Fibroblast of skin of abdomen (primary cell): Measurements from ENCODE around the gene DSCAM.
"Not testable (repeated sequence)": the region's sequence is repeated elsewhere in the genome, so short reads cannot be mapped to it uniquely, and the experiment has no call there.

ENCODE experiments used
- DNase-seq: peaks from one replicate; pipeline ENCODE4 v3.0.0-alpha.2; 2013

The DSCAM gene

GRCh38 chr21:40215941-40216340 lies 631.0 kb downstream of the DSCAM start:
- DNase-seq = no peak

GRCh38 chr21:40210251-40210650 lies 636.7 kb downstream of the DSCAM start:
- DNase-seq = no peak

DNA sequence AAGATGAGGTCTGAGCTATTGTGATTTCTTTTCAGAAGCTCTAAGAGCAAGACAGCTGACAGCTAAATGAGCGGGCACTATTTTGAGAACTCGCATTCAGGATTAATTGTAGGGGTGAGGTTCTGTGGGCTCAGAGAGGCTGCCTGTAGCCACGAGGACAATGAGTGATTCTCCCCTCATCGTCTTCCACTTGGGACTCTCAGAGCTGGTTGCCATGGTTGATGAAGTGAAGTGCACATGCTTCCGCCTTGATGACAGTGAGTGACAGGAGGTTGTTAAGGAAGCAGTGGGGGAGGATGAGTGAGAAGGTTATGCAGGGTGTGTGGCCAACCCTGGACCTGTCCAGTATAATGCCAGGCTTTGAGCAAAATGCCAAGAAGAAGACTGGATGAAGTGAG lies 638.0 kb downstream of the DSCAM start:
- DNase-seq = no peak

DNA sequence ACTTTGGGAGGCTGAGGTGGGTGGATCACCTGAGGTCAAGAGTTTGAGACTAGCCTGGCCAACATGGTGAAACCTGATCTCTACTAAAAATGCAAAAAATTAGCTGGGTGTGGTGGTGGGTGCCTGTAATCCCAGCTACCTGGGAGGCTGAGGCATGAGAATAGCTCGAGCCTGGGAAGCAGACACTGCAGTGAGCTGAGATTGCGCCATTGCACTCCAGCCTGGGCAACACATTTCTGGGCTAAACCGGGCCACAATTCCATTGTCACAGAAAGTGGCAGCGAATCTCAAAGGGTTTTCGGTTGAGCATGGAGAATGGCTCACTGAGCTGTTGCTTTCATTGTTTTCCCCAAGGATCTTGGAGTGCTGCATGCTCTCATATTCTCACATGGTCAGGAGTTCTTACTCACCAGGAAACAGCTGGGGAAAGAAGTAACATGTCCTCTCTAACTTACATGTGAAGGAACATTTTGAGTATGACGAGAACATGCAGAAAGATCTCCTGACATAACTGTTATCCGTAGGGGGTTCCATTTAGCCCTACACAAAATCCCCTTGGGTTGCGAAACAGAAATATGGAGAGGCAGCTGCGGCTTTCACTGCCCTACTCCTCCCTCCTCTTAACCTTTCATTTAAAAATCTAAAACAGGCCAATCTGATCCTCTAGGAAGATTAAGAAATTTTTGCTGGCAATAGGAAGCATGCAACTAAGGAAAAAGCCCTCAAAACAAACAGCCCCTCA lies 638.6 kb downstream of the DSCAM start:
- no peak for DNase-seq

DNA sequence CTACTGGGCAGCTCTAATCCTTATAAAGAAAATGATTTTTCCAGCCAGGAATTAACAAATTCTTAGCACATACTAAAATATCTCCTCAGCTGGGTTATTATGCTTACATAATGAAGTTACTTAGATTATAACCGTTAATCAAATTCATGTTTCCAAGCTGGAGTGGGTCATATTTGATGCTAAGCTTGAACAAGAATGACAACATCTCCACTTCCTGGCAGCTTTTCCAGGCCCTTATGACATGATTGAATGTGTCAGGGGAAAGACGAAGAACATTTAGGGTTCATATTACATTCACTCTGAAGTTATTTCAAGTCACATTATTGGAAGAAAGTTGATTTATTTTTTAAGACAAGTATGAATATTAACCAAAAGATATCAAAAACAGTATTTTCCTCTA lies 646.0 kb downstream of the DSCAM start:
- peak; percentile 48 for DNase-seq

DNA sequence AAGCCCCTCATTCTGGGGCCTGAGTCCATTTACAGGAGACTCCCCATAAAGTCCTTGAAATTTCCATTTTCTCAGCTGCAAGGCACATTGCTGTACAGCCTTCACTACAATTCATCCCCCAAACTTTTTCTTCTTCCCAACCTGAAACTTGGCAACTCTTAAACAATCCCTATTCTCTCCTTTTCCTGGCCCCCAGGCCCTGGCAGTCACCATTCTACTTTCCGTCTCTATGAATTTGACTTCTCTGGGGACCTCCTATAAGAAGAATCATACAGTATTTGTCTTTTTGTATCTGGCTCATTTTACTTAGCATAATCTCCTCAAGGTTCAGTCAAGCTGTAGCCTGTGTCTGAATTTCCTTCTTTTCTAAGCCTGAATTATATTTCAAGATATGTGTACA lies 646.8 kb downstream of the DSCAM start:
- DNase-seq = no peak

DNA sequence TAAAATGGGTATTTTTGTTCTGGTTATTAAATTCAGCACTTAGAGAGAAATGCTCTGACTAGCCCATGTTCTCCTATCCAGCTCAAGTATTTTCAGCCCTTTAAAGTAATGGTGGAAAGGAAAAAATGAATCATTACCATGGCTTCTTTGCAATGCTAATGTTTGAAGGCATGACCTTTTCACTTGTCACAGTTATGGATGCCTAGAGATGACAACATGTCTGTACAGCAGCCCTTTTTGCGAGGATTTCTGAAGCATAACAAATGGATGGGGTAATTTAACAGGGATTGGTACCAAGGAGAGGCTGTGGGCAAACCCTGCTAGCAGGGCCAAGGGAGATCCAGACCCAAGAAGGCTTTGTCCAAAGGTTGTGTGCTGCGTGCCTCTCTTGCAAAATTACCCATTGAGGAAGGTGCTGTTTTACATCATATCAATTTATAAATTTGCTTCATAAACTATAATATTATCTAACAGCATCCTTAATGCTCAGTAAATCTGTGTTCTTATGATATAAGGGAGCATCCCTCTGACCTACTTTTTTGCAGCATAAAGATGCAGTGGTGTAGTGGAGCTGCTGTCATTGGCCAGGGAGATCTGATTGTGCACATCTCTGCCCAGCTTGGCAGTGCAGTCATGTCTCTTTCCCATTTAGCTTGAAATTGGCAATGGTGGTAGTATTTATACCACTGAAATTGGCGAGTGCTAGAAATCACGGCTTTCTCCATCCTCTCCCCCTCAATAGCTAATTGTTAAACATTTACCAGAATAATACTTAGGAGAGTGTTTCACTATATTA lies 652.6 kb downstream of the DSCAM start:
- DNase-seq = no peak

DNA sequence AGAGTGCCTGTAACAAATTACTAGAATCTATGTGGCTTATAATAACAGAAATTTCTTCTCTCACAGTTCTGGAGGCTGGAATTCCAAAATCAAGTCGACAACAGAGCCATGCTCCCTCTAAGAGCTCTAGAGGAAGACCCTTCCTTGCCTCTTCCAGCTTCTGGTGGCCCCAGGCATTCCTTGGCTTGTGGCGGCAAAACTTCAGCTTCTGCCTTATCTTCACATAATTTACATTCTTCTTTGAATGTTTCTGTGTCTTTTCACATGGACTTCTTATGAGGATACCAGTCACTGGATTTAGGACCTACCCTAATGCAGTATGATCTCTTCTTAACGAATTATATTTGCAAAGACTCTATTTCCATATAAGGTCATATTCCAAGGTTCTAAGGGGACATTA lies 655.3 kb downstream of the DSCAM start:
- DNase-seq = no peak

DNA sequence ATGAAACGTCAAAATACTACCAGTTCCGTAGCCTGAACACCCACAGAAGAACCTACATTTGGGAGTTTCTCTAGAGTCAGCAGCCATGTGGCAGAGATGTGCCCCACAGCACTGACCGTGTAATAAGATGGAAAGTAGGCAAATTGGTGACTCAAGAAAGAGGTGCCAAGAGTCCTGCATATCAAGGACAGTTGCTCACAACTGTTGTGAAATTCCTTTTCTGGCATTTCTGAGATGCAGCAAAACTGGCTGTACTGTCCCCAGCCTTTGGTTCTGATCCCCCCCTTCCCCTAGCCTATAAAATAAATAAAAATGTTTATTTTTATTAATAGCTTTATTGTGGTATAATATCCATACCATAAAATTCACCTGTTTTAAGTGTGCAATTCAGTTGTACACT lies 655.8 kb downstream of the DSCAM start:
- DNase-seq = no peak

DNA sequence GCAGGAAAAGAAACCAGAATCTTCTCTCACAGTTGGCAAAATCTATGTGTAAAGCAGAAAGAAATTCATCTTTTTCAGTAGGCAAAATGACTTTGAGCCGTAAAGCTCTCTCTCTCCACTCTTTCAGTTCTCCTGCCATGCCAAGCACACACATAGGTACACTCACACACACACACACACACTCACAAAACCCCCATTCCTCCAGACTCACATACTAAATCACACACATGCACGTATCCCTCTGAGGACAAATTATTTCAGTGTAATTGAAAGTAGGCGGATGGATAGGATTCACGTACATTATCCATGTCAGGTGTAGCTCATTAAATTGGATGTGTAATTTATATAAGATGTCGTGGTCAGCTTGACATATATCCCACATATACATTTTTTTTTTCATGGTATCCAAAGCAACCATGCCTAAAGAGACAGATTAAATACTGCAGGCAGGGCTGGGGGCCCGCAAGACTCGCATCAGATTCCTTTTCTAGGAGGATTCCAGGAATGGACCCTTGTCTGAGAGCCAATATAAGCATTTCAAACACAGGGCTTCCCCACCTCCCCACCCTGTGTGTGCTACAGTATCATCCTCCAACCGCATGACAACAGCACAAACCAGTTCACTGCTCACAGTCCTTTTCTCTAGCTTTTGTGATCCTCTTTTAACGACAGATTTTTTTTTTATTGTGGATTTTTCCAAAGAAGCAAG lies 658.9 kb downstream of the DSCAM start:
- DNase-seq = no peak

DNA sequence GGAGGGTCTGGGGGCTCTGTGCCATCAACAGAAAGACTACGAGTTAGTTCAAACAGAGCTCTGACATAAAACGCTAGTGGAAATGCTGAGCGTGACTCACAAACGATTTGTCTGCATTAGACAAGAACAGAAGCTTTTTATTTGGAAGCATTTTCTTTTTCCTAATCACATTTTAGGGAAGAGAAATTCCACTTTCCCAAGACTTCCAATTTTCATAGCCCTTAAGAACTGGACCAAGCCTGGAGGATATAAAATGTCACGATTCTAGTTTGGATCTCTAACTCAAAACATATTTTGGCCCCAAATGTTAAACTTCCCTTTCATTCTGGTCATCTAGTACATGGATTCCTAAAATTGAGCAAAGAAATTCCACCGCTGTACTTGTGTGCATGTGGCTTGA lies 659.7 kb downstream of the DSCAM start:
- no peak for DNase-seq

DNA sequence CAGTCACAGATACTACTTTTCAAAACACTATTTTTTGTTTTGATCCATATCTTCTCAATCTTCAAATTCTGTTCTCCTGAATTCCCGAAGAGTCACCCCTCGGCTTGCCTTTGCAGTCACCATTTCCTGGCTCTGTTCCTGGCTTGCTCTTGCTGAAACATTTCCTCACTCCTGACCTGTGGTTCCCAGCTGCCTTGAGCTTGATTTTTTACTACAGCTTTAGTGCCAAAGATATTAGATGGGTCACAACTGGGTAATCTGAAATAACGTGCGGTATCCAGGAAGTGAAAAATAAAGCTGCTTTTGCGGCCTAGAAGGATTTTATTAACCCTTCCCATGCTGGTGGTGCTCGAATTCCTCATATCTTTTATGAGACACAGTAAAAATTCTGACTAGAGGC lies 660.9 kb downstream of the DSCAM start:
- peak; percentile 54 for DNase-seq

DNA sequence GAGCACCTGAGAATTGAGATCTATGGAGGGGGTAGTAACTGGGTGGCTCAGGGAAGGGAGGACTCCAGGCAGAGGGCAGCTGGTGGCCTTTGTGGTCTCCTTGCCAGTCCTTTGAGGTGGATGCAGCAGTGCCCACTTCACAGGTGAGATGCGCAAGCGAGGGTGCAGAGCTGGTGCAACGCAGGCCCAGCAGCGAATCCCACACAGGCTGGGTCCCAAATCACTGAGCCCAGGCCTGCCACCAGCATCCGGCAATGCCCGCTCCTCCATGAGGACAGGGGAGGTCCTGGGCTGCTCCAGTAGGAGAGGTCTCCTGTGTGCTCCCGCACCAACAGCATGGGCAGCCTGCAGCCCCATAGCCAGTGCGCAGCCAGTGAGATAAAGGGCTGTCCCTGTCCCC lies 661.8 kb downstream of the DSCAM start:
- DNase-seq = no peak

DNA sequence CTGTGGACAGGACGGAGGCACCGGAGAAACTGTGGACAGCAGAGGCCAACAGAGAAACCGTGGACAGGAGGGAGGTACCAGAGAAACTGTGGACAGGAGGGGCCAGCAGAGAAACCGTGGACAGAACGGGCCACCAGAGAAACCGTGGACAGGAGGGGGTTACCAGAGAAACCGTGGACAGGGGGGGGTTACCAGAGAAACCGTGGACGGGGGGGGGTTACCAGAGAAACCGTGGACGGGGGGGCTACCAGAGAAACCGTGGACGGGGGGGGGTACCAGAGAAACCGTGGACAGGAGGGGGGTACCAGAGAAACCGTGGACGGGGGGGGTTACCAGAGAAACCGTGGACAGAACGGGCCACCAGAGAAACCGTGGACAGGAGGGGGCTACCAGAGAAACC lies 664.5 kb downstream of the DSCAM start:
- not testable (repeated sequence) for DNase-seq

DNA sequence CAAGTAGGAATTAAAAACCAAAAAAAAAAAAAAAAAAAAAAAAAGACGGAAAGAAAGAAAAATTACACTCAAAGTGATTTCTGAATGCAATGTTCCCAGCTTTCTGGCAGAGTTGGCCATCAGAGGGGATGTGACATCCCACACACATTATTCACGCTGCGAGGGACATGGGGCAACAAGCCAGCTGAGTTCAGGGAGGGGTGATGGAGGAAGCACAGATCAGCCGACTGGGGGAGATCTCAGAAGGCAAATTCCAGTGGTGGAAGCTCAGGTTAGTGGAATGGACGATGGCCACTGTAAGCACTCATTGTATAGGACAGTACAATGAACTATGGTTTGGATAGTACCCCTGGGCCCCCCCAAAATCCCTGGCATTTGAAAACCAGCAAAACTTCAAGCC lies 667.8 kb downstream of the DSCAM start:
- DNase-seq = peak; percentile 9

- no peak for DNase-seq
Measured at GRCh38 chr21:40178726-40179125, 668.2 kb downstream of the DSCAM start.

DNA sequence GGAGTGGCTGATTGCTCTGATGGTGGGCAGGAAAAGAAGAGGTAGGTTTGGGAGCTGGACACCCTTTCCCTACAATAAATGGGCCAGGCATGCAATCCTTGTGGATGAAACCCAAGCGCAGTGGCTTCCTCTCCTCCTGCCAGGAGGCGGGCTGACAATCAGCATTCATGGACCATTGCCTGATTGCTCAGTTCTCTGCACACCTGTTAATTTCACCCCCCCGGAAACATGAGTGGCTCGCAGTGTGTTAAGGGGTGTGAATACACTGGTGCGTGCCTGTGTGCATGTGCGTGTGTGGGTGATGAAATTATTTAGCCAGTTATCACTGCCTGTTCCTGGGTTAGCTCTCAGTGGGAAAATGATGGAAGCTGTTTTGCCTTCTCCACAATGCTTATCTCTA lies 669.0 kb downstream of the DSCAM start:
- no peak for DNase-seq

DNA sequence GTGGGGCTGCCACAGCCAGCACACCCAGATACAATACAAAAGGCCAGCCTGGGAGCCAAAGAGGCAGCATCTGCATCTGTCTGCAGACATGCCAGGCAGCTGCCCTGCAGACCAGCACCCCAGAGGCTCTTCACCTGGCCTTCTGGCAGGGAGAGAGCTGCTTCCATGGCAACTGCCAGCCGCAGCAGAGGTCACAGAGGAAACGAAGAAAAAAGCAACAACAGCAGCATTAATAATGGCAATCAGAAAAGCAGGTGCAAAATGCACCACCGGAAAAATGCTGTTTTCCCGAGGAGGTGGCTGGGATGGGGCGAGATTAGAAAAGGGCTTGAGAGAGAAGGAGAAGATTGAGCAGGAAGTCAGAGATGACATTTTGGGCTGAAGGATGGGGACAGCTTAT lies 670.2 kb downstream of the DSCAM start:
- no peak for DNase-seq

DNA sequence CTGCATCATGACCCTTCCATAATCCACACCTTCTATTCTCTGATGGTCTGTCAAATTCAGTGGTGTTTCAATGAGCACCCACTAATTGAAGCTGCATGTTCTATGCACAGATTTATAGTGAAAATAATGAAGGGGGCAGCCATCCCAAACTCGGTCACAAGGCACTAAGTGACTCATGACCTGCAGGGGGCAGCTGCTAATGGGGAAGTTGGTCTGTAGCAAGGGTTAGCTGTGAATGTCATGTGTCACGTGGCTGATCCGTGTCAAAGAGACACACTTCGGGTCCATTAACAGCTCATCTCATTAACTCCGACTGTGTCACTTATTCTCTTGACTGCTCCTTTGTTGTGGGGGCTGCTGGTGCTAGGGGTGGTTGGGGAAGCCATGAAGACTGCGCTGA lies 673.1 kb downstream of the DSCAM start:
- no peak for DNase-seq

DNA sequence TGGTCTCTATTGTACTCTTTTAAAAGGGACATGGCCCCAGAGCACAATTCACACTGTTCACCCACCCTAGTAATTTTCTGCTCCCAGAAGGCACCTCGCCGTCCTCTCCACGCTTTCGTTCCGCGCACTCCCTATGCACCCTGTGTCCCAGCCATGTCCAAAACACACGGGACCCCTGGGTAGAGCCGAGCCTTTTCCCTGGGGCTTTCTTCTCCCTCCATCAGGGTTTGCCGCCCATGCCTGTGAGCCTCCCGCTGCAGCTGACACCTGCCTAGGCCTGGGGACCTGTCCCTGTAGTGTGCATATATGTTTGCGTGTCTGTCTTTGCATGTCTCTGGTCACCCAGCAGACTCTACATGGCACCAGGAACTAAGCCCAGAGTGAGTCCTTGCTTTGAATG lies 677.0 kb downstream of the DSCAM start:
- DNase-seq = no peak

DNA sequence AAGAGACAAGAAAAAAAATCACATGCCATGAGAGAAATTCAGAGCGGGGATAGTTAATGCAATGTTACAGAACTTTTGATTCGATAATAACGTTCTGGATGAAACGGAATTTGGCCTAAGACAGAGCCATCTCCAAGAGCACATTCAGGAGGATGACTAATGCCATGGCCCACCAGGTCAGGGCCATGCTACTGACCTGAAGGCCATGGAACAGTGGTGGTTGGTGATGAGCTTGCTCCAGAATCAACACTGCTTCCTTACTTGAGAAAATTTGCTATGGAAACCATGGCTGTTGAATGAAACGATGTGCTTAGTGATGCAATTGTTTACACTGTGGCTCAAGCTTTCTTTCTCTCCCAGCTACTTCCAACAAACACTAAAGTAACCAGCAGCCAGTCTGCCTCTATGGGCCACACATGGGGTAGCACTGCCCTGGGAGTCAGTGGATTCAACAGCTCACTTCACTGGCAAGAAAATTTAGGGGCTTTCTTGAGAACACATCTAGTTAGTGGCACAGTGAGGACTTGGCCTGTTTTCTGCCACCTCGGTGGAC lies 680.6 kb downstream of the DSCAM start:
- DNase-seq = no peak

DNA sequence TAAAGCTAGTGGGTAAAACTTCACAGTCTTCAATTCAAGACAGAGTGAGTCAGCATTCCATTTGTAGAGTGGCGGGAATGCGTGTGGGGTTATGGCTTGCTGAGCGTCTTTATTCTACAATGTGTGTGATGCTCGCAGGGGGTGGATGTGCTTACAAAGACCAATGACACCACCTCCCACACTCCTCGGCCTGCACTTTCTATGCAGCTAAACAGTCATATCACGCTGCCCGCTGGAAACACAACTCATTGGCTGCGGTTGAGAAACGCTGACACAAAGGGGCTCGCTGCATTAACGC lies 681.2 kb downstream of the DSCAM start:
- DNase-seq = peak; percentile 40
